OCI-LY3 (cell line): Measurements from ENCODE around the gene TANGO6.

Source experiments
- EZH2phosphoT487 ChIP-seq: fragments of 200-600 bp; shearing (Covaris generic); IDR thresholded peaks from 2 replicates; pipeline ENCODE4 v1.6.1; 2018; ENCODE audit warnings: antibody characterized with exemption, mixed run types, low read depth
- TF ChIP-seq, protein P1 (sequence below): fragments of 200-600, 300-600 bp; sonication (generic); IDR thresholded peaks from 2 replicates; pipeline ENCODE4 v1.5.1; 2014; ENCODE audit warnings: antibody characterized with exemption, low read length, low read depth

DNA sequence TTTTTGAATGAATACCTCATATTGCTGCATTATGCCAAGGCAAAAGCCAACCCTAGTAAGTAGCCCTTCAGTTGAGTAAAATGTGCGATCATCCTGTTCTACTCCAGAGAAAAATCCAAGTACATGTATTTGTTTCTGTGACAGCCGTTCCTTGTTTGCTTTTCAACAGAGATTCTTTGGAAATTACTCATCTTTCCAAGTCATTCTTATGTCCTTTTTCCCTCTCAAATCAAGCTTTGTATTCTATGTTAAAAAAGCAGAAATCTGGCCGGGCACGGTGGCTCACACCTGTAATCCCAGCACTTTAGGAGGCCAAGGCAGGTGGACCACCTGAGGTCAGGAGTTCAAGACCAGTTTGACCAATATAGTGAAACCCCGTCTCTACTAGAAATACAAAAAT lies 149.2 kb downstream of the TANGO6 start:
- TF ChIP-seq, protein P1, sequence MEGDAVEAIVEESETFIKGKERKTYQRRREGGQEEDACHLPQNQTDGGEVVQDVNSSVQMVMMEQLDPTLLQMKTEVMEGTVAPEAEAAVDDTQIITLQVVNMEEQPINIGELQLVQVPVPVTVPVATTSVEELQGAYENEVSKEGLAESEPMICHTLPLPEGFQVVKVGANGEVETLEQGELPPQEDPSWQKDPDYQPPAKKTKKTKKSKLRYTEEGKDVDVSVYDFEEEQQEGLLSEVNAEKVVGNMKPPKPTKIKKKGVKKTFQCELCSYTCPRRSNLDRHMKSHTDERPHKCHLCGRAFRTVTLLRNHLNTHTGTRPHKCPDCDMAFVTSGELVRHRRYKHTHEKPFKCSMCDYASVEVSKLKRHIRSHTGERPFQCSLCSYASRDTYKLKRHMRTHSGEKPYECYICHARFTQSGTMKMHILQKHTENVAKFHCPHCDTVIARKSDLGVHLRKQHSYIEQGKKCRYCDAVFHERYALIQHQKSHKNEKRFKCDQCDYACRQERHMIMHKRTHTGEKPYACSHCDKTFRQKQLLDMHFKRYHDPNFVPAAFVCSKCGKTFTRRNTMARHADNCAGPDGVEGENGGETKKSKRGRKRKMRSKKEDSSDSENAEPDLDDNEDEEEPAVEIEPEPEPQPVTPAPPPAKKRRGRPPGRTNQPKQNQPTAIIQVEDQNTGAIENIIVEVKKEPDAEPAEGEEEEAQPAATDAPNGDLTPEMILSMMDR = no peak
- no peak for TF ChIP-seq EZH2phosphoT487
